SK-N-SH (cell line): ENCODE data around the gene CAPZA3. TPM values are rescaled to one million over a fixed set of nuclear protein-coding genes. Genes with fewer than 3 reads are reported as not detected.
A peak's percentile ranks its signal among the peaks of the same experiment; 100 is the strongest.

Source experiments
- CTCF ChIA-PET: fragments of 300-600, 350-600 bp; formaldehyde crosslinking; extraction: SDS; loops from one replicate; lab custom pipeline; 2021; lab: Yijun Ruan, JAX
- POLR2A ChIA-PET: fragments of 350-600 bp; sonication (Branson Sonifier 250); formaldehyde crosslinking; extraction: SDS; loops from one replicate; lab custom pipeline; 2020; ENCODE audit warnings: antibody characterized with exemption, inconsistent platforms; lab: Yijun Ruan, JAX
- DNase-seq: peaks from one replicate; pipeline ENCODE4 v3.0.0; 2012
- H2AFZ ChIP-seq: fragments of 200-600 bp; sonication (generic); 2 replicates; pipeline ENCODE4 v1.8.1; 2016; ENCODE audit warnings: antibody characterized with exemption, mild to moderate bottlenecking, low read depth
- H3F3A ChIP-seq: fragments of 200-600 bp; sonication (generic); replicated peaks from 2 replicates; pipeline ENCODE3; 2016; ENCODE audit warnings: antibody characterized with exemption, mild to moderate bottlenecking; ENCODE audit not compliant: insufficient read depth
- H3K27ac ChIP-seq, 2 experiments: fragments of 200-500 bp in 1 of 2; fragments of 200-600 bp in 1 of 2; sonication (Bioruptor generic) in 1 of 2; sonication (generic), shearing (Covaris generic) in 1 of 2; 2 replicates each; pipeline versions ENCODE4 v1.5.1 to v1.6.1; 2014 to 2016; ENCODE audit warnings: low read depth in 2 of 2, inconsistent platforms in 1 of 2, low read length in 1 of 2, mild to moderate bottlenecking in 1 of 2, mixed read lengths in 1 of 2
- H3K27me3 ChIP-seq: fragments of 200-600 bp; sonication (generic), shearing (Covaris generic); 2 replicates; pipeline ENCODE4 v1.6.1; 2016; ENCODE audit warnings: mixed run types; ENCODE audit not compliant: insufficient read depth
- H3K36me3 ChIP-seq, 2 experiments: fragments of 200-500 bp in 1 of 2; fragments of 200-600 bp in 1 of 2; sonication (Bioruptor generic) in 1 of 2; sonication (generic) in 1 of 2; replicated peaks in 1 of 2; 2 replicates each; pipeline versions ENCODE3 to v1.5.1; 2014 to 2016; ENCODE audit warnings: low read length in 1 of 2, mild to moderate bottlenecking in 1 of 2; ENCODE audit not compliant: insufficient read depth in 2 of 2, control insufficient read depth in 1 of 2
- H3K4me1 ChIP-seq, 2 experiments: fragments of 200-500 bp in 1 of 2; fragments of 200-600 bp in 1 of 2; sonication (Bioruptor generic) in 1 of 2; sonication (generic), shearing (Covaris generic) in 1 of 2; 2 replicates each; pipeline versions ENCODE4 v1.5.1 to v1.6.1; 2014 to 2016; ENCODE audit warnings: low read depth in 1 of 2, low read length in 1 of 2, mixed run types in 1 of 2; ENCODE audit not compliant: insufficient read depth in 2 of 2, control insufficient read depth in 1 of 2
- H3K4me2 ChIP-seq: fragments of 200-600 bp; sonication (generic), shearing (Covaris generic); 2 replicates; pipeline ENCODE4 v1.6.1; 2017; ENCODE audit warnings: mixed run types
- H3K4me3 ChIP-seq, 2 experiments: fragments of 200-500 bp in 1 of 2; fragments of 200-600 bp in 1 of 2; sonication (Bioruptor generic) in 1 of 2; sonication (generic), shearing (Covaris generic) in 1 of 2; 2 replicates each; pipeline versions ENCODE4 v1.5.1 to v1.8.1; 2014 to 2016; ENCODE audit warnings: low read depth in 2 of 2, inconsistent platforms in 1 of 2, low read length in 1 of 2, mild to moderate bottlenecking in 1 of 2, mixed read lengths in 1 of 2, moderate library complexity in 1 of 2
- H3K79me2 ChIP-seq: fragments of 200-600 bp; sonication (generic); 2 replicates; pipeline ENCODE4 v1.8.1; 2017; ENCODE audit warnings: mild to moderate bottlenecking; ENCODE audit not compliant: insufficient read depth
- H3K9ac ChIP-seq: fragments of 200-600 bp; sonication (generic); 2 replicates; pipeline ENCODE4 v1.6.1; 2017; ENCODE audit warnings: mixed run types
- H3K9me2 ChIP-seq: fragments of 200-600 bp; sonication (generic); 2 replicates; pipeline ENCODE4 v1.6.1; 2017; ENCODE audit warnings: mixed run types
- H3K9me3 ChIP-seq: fragments of 200-600 bp; sonication (generic); 2 replicates; pipeline ENCODE4 v1.6.1; 2017; ENCODE audit warnings: mixed run types, mild to moderate bottlenecking, moderate library complexity
- H4K20me1 ChIP-seq: fragments of 200-600 bp; sonication (generic); 2 replicates; pipeline ENCODE4 v1.6.1; 2017; ENCODE audit warnings: mild to moderate bottlenecking, mixed run types; ENCODE audit not compliant: insufficient read depth
- CHD2 ChIP-seq: fragments of 150-350 bp; IDR thresholded peaks from 2 replicates; pipeline ENCODE4 v1.6.1; 2018; ENCODE audit warnings: low read length; ENCODE audit not compliant: partially characterized antibody
- CTCF ChIP-seq: fragments of 200-600 bp; sonication (generic); IDR thresholded peaks from 2 replicates; pipeline ENCODE4 v1.6.1; 2017; ENCODE audit warnings: antibody characterized with exemption, mild to moderate bottlenecking, moderate library complexity
- ELF1 ChIP-seq: IDR thresholded peaks from 2 replicates; pipeline ENCODE4 v1.4.0; 2012
- EP300 ChIP-seq, 2 experiments: IDR thresholded peaks; 2 replicates each; pipeline versions ENCODE4 v1.4.0 to v1.6.1; 2012; ENCODE audit warnings: borderline replicate concordance in 1 of 2, low read depth in 1 of 2, low read length in 1 of 2
- EZH2phosphoT487 ChIP-seq: fragments of 200-600 bp; sonication (generic); IDR thresholded peaks from 2 replicates; pipeline ENCODE4 v1.6.1; 2017; ENCODE audit warnings: low read depth, mixed run types, mild to moderate bottlenecking, antibody characterized with exemption, moderate library complexity, borderline replicate concordance
- FOSL2 ChIP-seq: IDR thresholded peaks from 2 replicates; pipeline ENCODE4 v1.4.0; 2012; ENCODE audit warnings: low read depth, mild to moderate bottlenecking, moderate library complexity, borderline replicate concordance
- FOXJ3 ChIP-seq: sonication (generic); formaldehyde crosslinking; IDR thresholded peaks from 2 replicates; pipeline ENCODE4 v1.5.1; 2020; ENCODE audit warnings: mild to moderate bottlenecking, missing genetic modification reagents
- FOXM1 ChIP-seq: IDR thresholded peaks from 2 replicates; pipeline ENCODE4 v1.4.0; 2012; ENCODE audit warnings: low read depth, mild to moderate bottlenecking
- GABPA ChIP-seq: IDR thresholded peaks from 2 replicates; pipeline ENCODE4 v1.4.0; 2012; ENCODE audit warnings: low read depth, mild to moderate bottlenecking
- GATA2 ChIP-seq: sonication (generic); formaldehyde crosslinking; IDR thresholded peaks from 2 replicates; pipeline ENCODE4 v1.5.0; 2020; ENCODE audit warnings: mild to moderate bottlenecking, missing genetic modification reagents
- JUND ChIP-seq: IDR thresholded peaks from 2 replicates; pipeline ENCODE4 v1.4.0; 2012
- MAX ChIP-seq: IDR thresholded peaks from 2 replicates; pipeline ENCODE4 v1.4.0; 2012; ENCODE audit warnings: low read depth
- MEF2A ChIP-seq: IDR thresholded peaks from 2 replicates; pipeline ENCODE4 v1.4.0; 2012; ENCODE audit warnings: low read depth, borderline replicate concordance
- MXI1 ChIP-seq: IDR thresholded peaks from 2 replicates; pipeline ENCODE4 v1.6.1; 2012; ENCODE audit warnings: mild to moderate bottlenecking, low read depth, low read length, improper control_type of control experiment
- NFIC ChIP-seq: IDR thresholded peaks from 2 replicates; pipeline ENCODE4 v1.4.0; 2012; ENCODE audit warnings: borderline replicate concordance
- POLR2AphosphoS5 ChIP-seq: IDR thresholded peaks from 2 replicates; pipeline ENCODE4 v1.6.1; 2012; ENCODE audit warnings: low read depth, low read length
- RAD21 ChIP-seq: IDR thresholded peaks from 2 replicates; pipeline ENCODE4 v1.6.1; 2012; ENCODE audit warnings: mild to moderate bottlenecking, low read length
- RCOR1 ChIP-seq: fragments of 150-350 bp; IDR thresholded peaks from 2 replicates; pipeline ENCODE4 v1.6.1; 2017; ENCODE audit warnings: antibody characterized with exemption, low read length
- RFX5 ChIP-seq: IDR thresholded peaks from 2 replicates; pipeline ENCODE4 v1.6.1; 2012; ENCODE audit warnings: mild to moderate bottlenecking, improper control_type of control experiment, low read length
- RXRA ChIP-seq: IDR thresholded peaks from 2 replicates; pipeline ENCODE4 v1.4.0; 2012; ENCODE audit warnings: low read depth, mild to moderate bottlenecking, borderline replicate concordance
- SMC3 ChIP-seq: IDR thresholded peaks from 2 replicates; pipeline ENCODE4 v1.6.1; 2012; ENCODE audit warnings: low read depth, low read length, improper control_type of control experiment
- TAF1 ChIP-seq: IDR thresholded peaks from 2 replicates; pipeline ENCODE4 v1.6.1; 2012; ENCODE audit warnings: low read depth, mild to moderate bottlenecking, low read length, moderate library complexity, borderline replicate concordance
- TCF12 ChIP-seq: IDR thresholded peaks from 2 replicates; pipeline ENCODE4 v1.4.0; 2012
- TEAD4 ChIP-seq: IDR thresholded peaks from 2 replicates; pipeline ENCODE4 v1.4.0; 2012; ENCODE audit warnings: mild to moderate bottlenecking, borderline replicate concordance; ENCODE audit not compliant: insufficient read depth
- USF1 ChIP-seq: IDR thresholded peaks from 2 replicates; pipeline ENCODE4 v1.4.0; 2012; ENCODE audit warnings: low read depth, borderline replicate concordance
- YY1 ChIP-seq: IDR thresholded peaks from 2 replicates; pipeline ENCODE4 v1.4.0; 2012; ENCODE audit warnings: low read depth, mild to moderate bottlenecking
- ZBTB33 ChIP-seq: IDR thresholded peaks from 2 replicates; pipeline ENCODE4 v1.4.0; 2012; ENCODE audit warnings: low read depth, borderline replicate concordance
- WGBS: methylation state at CpG from one replicate; pipeline ENCODE4 v1.1.6; 2017; ENCODE audit warnings: low lambda C conversion rate; 5-methylcytosine and 5-hydroxymethylcytosine counted together
- polyA plus RNA-seq, 3 experiments: library from polyadenylated mRNA; depleted of rRNA; stranded (reverse); fragments of >200 nt; gene quantifications; 2 replicates each; pipeline ENCODE4 v1.2.3, GENCODE V29; 2012
- TF ChIP-seq, protein P1 (sequence below): IDR thresholded peaks from 2 replicates; pipeline ENCODE4; 2012
- TF ChIP-seq, protein P2 (sequence below): fragments of 150-350 bp; IDR thresholded peaks from 2 replicates; pipeline ENCODE4 v1.6.1; 2017; ENCODE audit warnings: antibody characterized with exemption, low read length, low read depth, borderline replicate concordance

CAPZA3 gene
- polyA plus RNA-seq, 1 of the 3 experiments (the other 2 are of a cell fraction) = not detected

- ChIA-PET CTCF (no interaction called here), POLR2A (no interaction called here)
- Histone ChIP-seq H3K9me3 (no peaks in the 10 kb centered on the region), H3K27ac (peak overlapping the region in 1 of 2 experiments; percentile 45; a peak in 2 of 4 replicates), H3K9me2 (no peaks in the 10 kb centered on the region), H3F3A (peaks cover 3% of the 10 kb centered on the region), H3K79me2 (no peaks in the 10 kb centered on the region), H3K4me2 (no peak overlapping the region), H3K9ac (no peak overlapping the region), H3K4me1 (no peaks in the 10 kb centered on the region), H3K27me3 (no peaks in the 10 kb centered on the region), H4K20me1 (no peaks in the 10 kb centered on the region), H3K4me3 (no peak overlapping the region), H3K36me3 (no peaks in the 10 kb centered on the region), H2AFZ (no peak overlapping the region)
- WGBS = 19% methylated on average over 4 of the region's 4 CpGs
- no peak for DNase-seq
- TF ChIP-seq YY1 (no peak), RXRA (no peak), TEAD4 (no peak), FOSL2 (peak; percentile 65; the same call in 1 of the 2 replicates), EP300 (IDR thresholded peaks at IDR 0.05; ENCODE audit: borderline replicate concordance in 1 of 2, low read depth in 1 of 2, low read length in 1 of 2) (peak in 1 of 2 experiments; percentile 26; a peak in 1 of 4 replicates), RCOR1 (no peak), FOXJ3 (CRISPR knock-in tag) (no peak), NFIC (0 out of 2 replicates have a peak, but pooled peaks have one; percentile 12), MEF2A (peak; percentile 78), JUND (peak; percentile 61), MAX (0 out of 2 replicates have a peak, but pooled peaks have one; percentile 29), CHD2 (no peak), ZBTB33 (no peak), GATA2 (CRISPR knock-in tag) (no peak), POLR2AphosphoS5 (no peak), TAF1 (no peak), SMC3 (no peak), RAD21 (no peak), CTCF (no peak), EZH2phosphoT487 (no peak), TCF12 (peak; percentile 50), USF1 (no peak), ELF1 (no peak), MXI1 (no peak), RFX5 (no peak), FOXM1 (no peak), GABPA (no peak)
- TF ChIP-seq, protein P1, sequence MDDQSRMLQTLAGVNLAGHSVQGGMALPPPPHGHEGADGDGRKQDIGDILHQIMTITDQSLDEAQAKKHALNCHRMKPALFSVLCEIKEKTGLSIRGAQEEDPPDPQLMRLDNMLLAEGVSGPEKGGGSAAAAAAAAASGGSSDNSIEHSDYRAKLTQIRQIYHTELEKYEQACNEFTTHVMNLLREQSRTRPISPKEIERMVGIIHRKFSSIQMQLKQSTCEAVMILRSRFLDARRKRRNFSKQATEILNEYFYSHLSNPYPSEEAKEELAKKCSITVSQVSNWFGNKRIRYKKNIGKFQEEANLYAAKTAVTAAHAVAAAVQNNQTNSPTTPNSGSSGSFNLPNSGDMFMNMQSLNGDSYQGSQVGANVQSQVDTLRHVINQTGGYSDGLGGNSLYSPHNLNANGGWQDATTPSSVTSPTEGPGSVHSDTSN = no peak
- TF ChIP-seq, protein P2, sequence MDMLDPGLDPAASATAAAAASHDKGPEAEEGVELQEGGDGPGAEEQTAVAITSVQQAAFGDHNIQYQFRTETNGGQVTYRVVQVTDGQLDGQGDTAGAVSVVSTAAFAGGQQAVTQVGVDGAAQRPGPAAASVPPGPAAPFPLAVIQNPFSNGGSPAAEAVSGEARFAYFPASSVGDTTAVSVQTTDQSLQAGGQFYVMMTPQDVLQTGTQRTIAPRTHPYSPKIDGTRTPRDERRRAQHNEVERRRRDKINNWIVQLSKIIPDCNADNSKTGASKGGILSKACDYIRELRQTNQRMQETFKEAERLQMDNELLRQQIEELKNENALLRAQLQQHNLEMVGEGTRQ = no peak
Measured at GRCh38 chr12:18690653-18691052, 47.3 kb upstream of the CAPZA3 start.
